ENCODE data around the gene NAALADL1. TPM values are rescaled to one million over a fixed set of nuclear protein-coding genes. Genes with fewer than 3 reads are reported as not detected.

Gene NAALADL1, protein sequence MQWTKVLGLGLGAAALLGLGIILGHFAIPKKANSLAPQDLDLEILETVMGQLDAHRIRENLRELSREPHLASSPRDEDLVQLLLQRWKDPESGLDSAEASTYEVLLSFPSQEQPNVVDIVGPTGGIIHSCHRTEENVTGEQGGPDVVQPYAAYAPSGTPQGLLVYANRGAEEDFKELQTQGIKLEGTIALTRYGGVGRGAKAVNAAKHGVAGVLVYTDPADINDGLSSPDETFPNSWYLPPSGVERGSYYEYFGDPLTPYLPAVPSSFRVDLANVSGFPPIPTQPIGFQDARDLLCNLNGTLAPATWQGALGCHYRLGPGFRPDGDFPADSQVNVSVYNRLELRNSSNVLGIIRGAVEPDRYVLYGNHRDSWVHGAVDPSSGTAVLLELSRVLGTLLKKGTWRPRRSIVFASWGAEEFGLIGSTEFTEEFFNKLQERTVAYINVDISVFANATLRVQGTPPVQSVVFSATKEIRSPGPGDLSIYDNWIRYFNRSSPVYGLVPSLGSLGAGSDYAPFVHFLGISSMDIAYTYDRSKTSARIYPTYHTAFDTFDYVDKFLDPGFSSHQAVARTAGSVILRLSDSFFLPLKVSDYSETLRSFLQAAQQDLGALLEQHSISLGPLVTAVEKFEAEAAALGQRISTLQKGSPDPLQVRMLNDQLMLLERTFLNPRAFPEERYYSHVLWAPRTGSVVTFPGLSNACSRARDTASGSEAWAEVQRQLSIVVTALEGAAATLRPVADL
- total RNA-seq: 10 to 100 TPM in 1 of 2 donors, 1 to 10 TPM in 1; 6.0 to 18.9 TPM

- H3K9me3 ChIP-seq: no peaks in the 10 kb centered on the region
These were observed at the start of gene NAALADL1 for GRCh38 chr11:65058419-65059054. Gene NAALADL1, minus strand, starts transcription at chr11:65058553. Its CDS starts 32 bp downstream, at chr11:65058521.

DNA sequence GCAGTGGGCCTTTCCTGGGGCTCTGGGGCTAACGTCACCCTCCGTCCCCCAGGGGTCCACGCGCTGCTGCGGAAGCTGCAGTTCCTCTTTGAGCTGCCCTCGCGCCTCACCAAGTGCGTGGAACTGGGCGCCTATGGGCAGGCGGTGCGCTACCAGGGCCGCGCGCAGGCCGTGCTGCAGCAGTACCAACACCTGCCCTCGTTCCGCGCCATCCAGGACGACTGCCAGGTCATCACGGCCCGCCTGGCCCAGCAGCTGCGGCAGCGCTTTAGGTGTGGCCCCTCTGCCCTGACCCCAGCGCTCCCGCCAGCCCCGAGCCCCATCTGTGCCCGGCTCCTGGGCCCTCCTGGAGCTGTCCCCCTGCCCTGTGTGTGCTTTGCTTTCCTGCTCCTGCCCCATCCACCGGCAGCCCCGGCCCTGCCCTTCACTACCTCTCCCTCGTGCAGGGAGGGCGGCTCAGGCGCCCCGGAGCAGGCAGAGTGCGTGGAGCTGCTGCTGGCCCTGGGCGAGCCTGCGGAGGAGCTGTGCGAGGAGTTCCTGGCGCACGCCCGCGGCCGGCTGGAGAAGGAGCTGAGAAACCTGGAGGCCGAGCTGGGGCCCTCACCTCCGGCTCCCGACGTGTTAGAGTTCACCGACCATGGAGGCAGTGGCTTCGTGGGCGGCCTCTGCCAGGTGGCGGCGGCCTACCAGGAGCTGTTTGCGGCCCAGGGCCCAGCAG, 49.6 kb upstream of the NAALADL1 start:
- H3K27me3 ChIP-seq: no peaks in the 10 kb centered on the region
- H3K36me3 ChIP-seq: peaks cover 23% of the 10 kb centered on the region
- no peak overlapping the region for H3K4me3 ChIP-seq
- TF ChIP-seq, protein P1, sequence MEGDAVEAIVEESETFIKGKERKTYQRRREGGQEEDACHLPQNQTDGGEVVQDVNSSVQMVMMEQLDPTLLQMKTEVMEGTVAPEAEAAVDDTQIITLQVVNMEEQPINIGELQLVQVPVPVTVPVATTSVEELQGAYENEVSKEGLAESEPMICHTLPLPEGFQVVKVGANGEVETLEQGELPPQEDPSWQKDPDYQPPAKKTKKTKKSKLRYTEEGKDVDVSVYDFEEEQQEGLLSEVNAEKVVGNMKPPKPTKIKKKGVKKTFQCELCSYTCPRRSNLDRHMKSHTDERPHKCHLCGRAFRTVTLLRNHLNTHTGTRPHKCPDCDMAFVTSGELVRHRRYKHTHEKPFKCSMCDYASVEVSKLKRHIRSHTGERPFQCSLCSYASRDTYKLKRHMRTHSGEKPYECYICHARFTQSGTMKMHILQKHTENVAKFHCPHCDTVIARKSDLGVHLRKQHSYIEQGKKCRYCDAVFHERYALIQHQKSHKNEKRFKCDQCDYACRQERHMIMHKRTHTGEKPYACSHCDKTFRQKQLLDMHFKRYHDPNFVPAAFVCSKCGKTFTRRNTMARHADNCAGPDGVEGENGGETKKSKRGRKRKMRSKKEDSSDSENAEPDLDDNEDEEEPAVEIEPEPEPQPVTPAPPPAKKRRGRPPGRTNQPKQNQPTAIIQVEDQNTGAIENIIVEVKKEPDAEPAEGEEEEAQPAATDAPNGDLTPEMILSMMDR (IDR thresholded peaks at IDR 0.05): no peak
- peaks cover 0 to 55% of the 10 kb centered on the region in 2 donors for H3K4me1 ChIP-seq
- no peak for DNase-seq (ENCODE audit: low spot score)
- no peak overlapping the region for H3K27ac ChIP-seq
- no peaks in the 10 kb centered on the region for H3K9me3 ChIP-seq

More at GRCh38 chr11:65058419-65059054, at the start of gene NAALADL1:
- no peak for DNase-seq (ENCODE audit: low spot score)
- Histone ChIP-seq H3K27me3 (no peaks in the 10 kb centered on the region), H3K27ac (no peak within 1 kb of the TSS), H3K36me3 (no peaks in the 10 kb centered on the region), H3K4me1 (no peaks in the 10 kb centered on the region), H3K4me3 (no peak within 1 kb of the TSS)
- TF ChIP-seq, protein P1 (IDR thresholded peaks at IDR 0.05): no peak

DNA sequence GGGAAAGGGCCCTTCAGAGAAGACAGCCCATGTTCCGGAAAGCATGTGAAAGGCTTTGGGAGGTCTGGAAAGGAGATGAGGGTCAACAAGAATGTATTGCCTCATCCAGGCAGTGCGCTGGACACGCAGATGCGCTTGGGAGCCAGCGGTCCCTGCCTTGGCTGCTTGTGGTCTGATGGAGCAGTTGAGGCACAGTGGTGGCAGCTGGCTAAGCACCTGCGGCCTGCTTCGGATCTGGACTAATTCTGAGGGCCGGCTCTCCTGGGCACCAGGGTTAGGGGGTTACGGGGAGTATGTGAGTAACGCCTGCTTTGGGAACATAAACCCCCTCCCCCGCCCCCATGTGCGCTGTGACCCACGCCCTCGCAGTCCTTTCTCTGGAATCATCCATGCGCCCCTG, 48.7 kb upstream of the NAALADL1 start:
- no peak overlapping the region for H3K27ac ChIP-seq
- no peak overlapping the region for H3K4me3 ChIP-seq
- peaks cover 0 to 55% of the 10 kb centered on the region in 2 donors for H3K4me1 ChIP-seq
- TF ChIP-seq, protein P1 (IDR thresholded peaks at IDR 0.05): no peak
- H3K36me3 ChIP-seq: peaks cover 23% of the 10 kb centered on the region
- DNase-seq (ENCODE audit: low spot score): no peak
- no peaks in the 10 kb centered on the region for H3K9me3 ChIP-seq
- H3K27me3 ChIP-seq: no peaks in the 10 kb centered on the region

DNA sequence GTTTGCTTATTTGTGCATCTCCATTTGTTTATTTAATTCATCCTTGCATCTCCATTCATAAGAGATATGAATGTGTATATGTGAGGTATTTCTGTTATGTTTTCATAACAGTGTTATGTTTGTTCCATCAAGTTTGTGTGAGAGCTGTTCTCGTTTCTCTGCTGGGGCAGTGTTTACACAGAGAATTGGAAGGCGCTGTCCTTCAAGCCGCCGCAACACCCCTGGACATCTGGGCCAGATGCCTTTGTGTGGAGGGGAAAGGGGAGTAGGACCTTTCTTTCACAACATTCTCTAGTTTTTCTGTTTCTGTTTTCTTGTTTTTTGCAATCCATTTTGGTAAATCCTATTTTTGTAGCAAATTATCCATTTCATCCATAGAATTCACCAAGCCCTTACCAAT, 46.3 kb upstream of the NAALADL1 start:
- Histone ChIP-seq H3K4me3 (no peak overlapping the region), H3K27ac (peak overlapping the region; percentile 72 to 83), H3K9me3 (no peaks in the 10 kb centered on the region), H3K27me3 (no peaks in the 10 kb centered on the region), H3K36me3 (peaks cover 20% of the 10 kb centered on the region), H3K4me1 (peaks cover 0 to 49% of the 10 kb centered on the region in 2 donors)
- TF ChIP-seq, protein P1 (IDR thresholded peaks at IDR 0.05): no peak
- no peak for DNase-seq (ENCODE audit: low spot score)

- no peak overlapping the region for H3K4me3 ChIP-seq
- no peak for DNase-seq (ENCODE audit: low spot score)
- H3K27ac ChIP-seq: peak overlapping the region; percentile 72 to 83
- H3K27me3 ChIP-seq: no peaks in the 10 kb centered on the region
- TF ChIP-seq, protein P1 (IDR thresholded peaks at IDR 0.05): no peak
- no peaks in the 10 kb centered on the region for H3K9me3 ChIP-seq
- peaks cover 0 to 49% of the 10 kb centered on the region in 2 donors for H3K4me1 ChIP-seq
- H3K36me3 ChIP-seq: peaks cover 11% of the 10 kb centered on the region
These were observed 45.1 kb upstream of the NAALADL1 start for GRCh38 chr11:65103476-65103875.
